ENCODE results near the gene ELP6.

The ELP6 gene

GRCh38 chr3:47513125-47513929, at the start of gene ELP6:
ELP6 (minus strand) TSS chr3:47513712; CDS start chr3:47513590, 122 bp downstream.
- DNase-seq: peak; percentile 96

GRCh38 chr3:47556351-47556750, 42.8 kb upstream of the ELP6 start:
- DNase-seq: no peak

- no peak for DNase-seq
Measured at GRCh38 chr3:47554335-47554734, 40.8 kb upstream of the ELP6 start.

GRCh38 chr3:47553407-47553806, 39.9 kb upstream of the ELP6 start:
- DNase-seq: no peak

GRCh38 chr3:47542471-47543173, 29.1 kb upstream of the ELP6 start:
- no peak for DNase-seq

- DNase-seq: no peak
Measured at GRCh38 chr3:47541583-47542108, 28.1 kb upstream of the ELP6 start.

GRCh38 chr3:47540281-47540680, 26.8 kb upstream of the ELP6 start:
- no peak for DNase-seq

- no peak for DNase-seq
Measured at GRCh38 chr3:47536967-47537366, 23.5 kb upstream of the ELP6 start.

GRCh38 chr3:47536221-47536891, 22.8 kb upstream of the ELP6 start:
- no peak for DNase-seq

GRCh38 chr3:47533996-47534454, 20.5 kb upstream of the ELP6 start:
- no peak for DNase-seq

- DNase-seq: no peak
Measured at GRCh38 chr3:47533481-47533880, 20.0 kb upstream of the ELP6 start.

GRCh38 chr3:47527952-47528725, 14.6 kb upstream of the ELP6 start:
- DNase-seq: no peak

GRCh38 chr3:47525617-47526016, 12.1 kb upstream of the ELP6 start:
- DNase-seq: no peak

GRCh38 chr3:47523310-47524073, 10.0 kb upstream of the ELP6 start:
- DNase-seq: no peak

GRCh38 chr3:47522082-47522987, 8.8 kb upstream of the ELP6 start:
- peak; percentile 69 for DNase-seq

GRCh38 chr3:47520756-47521155, 7.2 kb upstream of the ELP6 start:
- DNase-seq: no peak

- no peak for DNase-seq
Measured at GRCh38 chr3:47517937-47518336, 4.4 kb upstream of the ELP6 start.

GRCh38 chr3:47515864-47516319, 2.4 kb upstream of the ELP6 start:
- DNase-seq: no peak

GRCh38 chr3:47515100-47515499, 1.6 kb upstream of the ELP6 start:
- no peak for DNase-seq

- peak; percentile 31 for DNase-seq
Measured at GRCh38 chr3:47512416-47513124, 942 bp downstream of the ELP6 start.
